SH-SY5Y (cell line): ENCODE results near the gene ZNF540.

ENCODE experiments used
- GATA2 ChIP-seq: IDR thresholded peaks from 2 replicates; pipeline ENCODE4 v1.6.1; 2011; ENCODE audit warnings: mild to moderate bottlenecking, low read depth, low read length
- GATA3 ChIP-seq: IDR thresholded peaks from 2 replicates; pipeline ENCODE4 v1.6.1; 2011; ENCODE audit warnings: low read depth, mild to moderate bottlenecking, low read length, moderate library complexity

- TF ChIP-seq GATA2 (no peak), GATA3 (no peak)
These were observed 306 bp downstream of the ZNF540 start for GRCh38 chr19:37594982-37595382.
